Activated naive CD4-positive, alpha-beta T cell treated with anti-CD3 and anti-CD28 coated beads for 36 hours (primary cell): Measurements from ENCODE around the gene F8. TPM values are rescaled to one million over a fixed set of nuclear protein-coding genes. Genes with fewer than 3 reads are reported as not detected.

Source experiments
- CTCF ChIA-PET: fragments of 350-600 bp; sonication (Branson Sonifier 250); formaldehyde crosslinking; loops from one replicate; lab custom pipeline; 2021; ENCODE audit warnings: antibody characterized with exemption; lab: Charles Lee
- DNase-seq: peaks from one replicate; pipeline ENCODE4 v3.0.0-alpha.2; 2020
- H3K27ac Mint-ChIP-seq: one replicate; pipeline ENCODE4 v1.8.0; 2021; ENCODE audit warnings: mild to moderate bottlenecking, mixed read lengths
- H3K27me3 Mint-ChIP-seq: one replicate; pipeline ENCODE4 v1.8.0; 2021; ENCODE audit warnings: low read depth, mixed read lengths
- H3K36me3 Mint-ChIP-seq: one replicate; pipeline ENCODE4 v1.8.0; 2021; ENCODE audit warnings: low read depth, mixed read lengths
- H3K4me1 Mint-ChIP-seq: one replicate; pipeline ENCODE4 v1.8.0; 2021; ENCODE audit warnings: low read depth, mixed read lengths
- H3K4me3 Mint-ChIP-seq: one replicate; pipeline ENCODE4 v1.8.0; 2021; ENCODE audit warnings: mild to moderate bottlenecking, moderate library complexity, mixed read lengths
- H3K9me3 Mint-ChIP-seq: one replicate; pipeline ENCODE4 v1.8.0; 2021; ENCODE audit warnings: mixed read lengths
- intact Hi-C: fragments of 100-400 bp; cut with micrococcal nuclease; formaldehyde crosslinking; loops from one replicate; pipeline ENCODE4 v1.15.1; 2023
- total RNA-seq, 2 experiments: library from RNA; stranded (reverse); gene quantifications; one replicate each; pipeline ENCODE4 v1.2.3, GENCODE V29; 2021

F8 gene
- total RNA-seq, 2 experiments from 2014 or later: 4.1 to 4.6 TPM

DNA sequence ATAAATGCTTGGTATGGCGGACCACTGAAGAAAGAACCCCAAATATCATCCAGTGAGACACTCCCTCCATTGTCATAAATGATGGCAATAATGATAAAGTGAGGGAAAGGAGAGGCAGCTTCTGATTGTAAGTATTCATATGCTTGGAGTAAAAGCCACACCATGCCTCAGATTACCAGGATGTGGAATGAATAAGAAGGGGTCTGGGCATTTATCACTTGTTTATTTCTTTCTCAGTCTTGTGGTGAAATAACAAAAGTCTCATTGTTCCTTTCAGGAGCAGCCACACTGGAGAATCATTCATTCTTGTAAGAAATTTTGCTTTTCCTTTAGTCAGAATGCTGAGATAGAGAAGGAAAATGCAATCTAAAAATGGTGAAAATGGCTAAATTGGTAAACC is 21.7 kb downstream of the F8 start:
- no peaks in the 10 kb centered on the region for H3K27me3 Mint-ChIP-seq
- no peaks in the 10 kb centered on the region for H3K9me3 Mint-ChIP-seq
- no peaks in the 10 kb centered on the region for H3K36me3 Mint-ChIP-seq
- H3K27ac Mint-ChIP-seq: no peak overlapping the region
- H3K4me1 Mint-ChIP-seq: peaks cover 5% of the 10 kb centered on the region
- intact Hi-C loops: no loop called here
- H3K4me3 Mint-ChIP-seq: no peak overlapping the region
- CTCF ChIA-PET: interaction anchor here (1.3 kb wide), 1 partner anchor 56 kb away, joined by 3 read pairs; no protein-coding TSS in a partner anchor
- no peak for DNase-seq

DNA sequence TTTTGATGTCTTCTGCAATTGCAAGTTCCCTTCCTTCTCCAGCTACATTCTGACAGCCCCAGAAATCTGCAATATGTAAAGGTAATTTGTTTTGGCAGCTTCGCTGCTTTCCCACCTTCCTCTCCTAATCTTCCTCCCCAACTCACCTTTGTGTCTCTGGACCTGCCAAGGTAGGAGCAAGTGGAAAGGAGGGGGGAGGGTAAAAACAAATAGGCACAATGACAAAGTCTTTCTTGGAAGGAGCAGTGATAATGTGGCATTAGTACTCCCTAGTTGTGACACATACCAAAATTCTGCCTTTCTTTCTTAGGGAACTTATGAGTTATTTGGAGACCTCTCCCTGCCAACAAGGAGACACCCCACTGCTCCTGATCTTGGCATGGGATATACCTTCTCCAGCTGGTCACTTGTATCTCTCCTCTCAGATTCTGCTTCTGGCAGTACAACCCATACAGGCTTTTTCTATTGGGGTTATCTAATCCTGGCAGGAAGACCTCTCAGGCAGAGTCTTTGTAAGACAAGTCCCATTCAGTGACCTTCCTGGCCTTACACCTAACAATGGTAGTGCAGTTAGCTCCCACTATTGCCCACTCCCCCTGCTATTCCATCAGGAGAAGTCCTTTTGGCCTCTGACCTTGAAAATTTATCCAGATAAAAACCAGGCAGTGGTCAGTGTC is 24.2 kb downstream of the F8 start:
- Mint-ChIP-seq H3K4me3 (no peak overlapping the region), H3K9me3 (no peaks in the 10 kb centered on the region), H3K4me1 (peaks cover 5% of the 10 kb centered on the region), H3K27ac (no peak overlapping the region), H3K27me3 (no peaks in the 10 kb centered on the region), H3K36me3 (no peaks in the 10 kb centered on the region)
- DNase-seq: no peak
- CTCF ChIA-PET: no interaction called here
- intact Hi-C loops: no loop called here

DNA sequence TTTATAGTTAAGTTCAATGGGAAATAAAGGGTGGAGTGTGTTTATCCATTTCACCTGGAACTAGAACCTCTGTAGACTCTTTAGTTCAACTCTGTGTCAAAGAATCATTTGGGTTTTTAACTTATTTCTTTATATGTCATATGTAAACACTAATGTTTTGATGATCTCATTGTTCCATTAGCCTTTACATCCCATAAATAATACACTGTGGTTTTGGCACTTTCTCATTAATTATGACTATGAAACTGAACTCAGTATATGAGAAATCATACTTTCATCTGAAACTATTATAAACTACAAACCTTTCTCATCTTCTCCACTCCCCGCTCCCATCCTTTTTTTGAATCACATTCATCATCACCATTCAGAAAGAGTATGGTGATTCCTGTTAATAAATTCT is 31.0 kb downstream of the F8 start:
- DNase-seq: no peak
- Mint-ChIP-seq H3K4me1 (peaks cover 20% of the 10 kb centered on the region), H3K9me3 (no peaks in the 10 kb centered on the region), H3K4me3 (no peak overlapping the region), H3K36me3 (no peaks in the 10 kb centered on the region), H3K27ac (no peak overlapping the region), H3K27me3 (no peaks in the 10 kb centered on the region)
- CTCF ChIA-PET: no interaction called here
- intact Hi-C loops: loop anchor here (2.0 to 5.0 kb wide), 2 partner anchors 35 to 186 kb away; partner anchors contain the start of gene FUNDC2

DNA sequence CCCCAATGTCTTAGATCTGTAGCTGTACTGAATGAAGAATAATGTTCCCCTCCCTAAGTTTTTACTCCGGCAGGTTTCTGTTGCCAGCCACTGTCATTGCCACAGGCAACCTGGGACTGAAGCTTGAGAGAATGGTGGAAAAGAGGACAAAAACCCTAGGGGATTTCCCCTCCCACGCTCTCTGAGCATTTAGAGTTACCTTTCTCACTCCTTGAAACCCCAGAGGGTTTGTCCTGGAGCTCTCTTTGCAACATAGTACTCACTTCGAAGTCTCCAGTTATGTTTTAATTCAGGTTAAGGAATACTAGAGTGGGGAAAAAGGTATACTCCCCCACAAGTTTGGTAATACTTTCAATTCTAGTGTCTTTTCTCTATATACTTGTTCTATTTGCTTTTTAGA is 31.5 kb downstream of the F8 start:
- no peaks in the 10 kb centered on the region for H3K27me3 Mint-ChIP-seq
- peaks cover 20% of the 10 kb centered on the region for H3K4me1 Mint-ChIP-seq
- no peaks in the 10 kb centered on the region for H3K9me3 Mint-ChIP-seq
- H3K4me3 Mint-ChIP-seq: no peak overlapping the region
- CTCF ChIA-PET: interaction anchor here (0.9 kb wide), 1 partner anchor 158 kb away, joined by 3 read pairs; no protein-coding TSS in a partner anchor
- H3K36me3 Mint-ChIP-seq: no peaks in the 10 kb centered on the region
- DNase-seq: peak; percentile 47
- intact Hi-C loops: loop anchor here (2.0 to 5.0 kb wide), 2 partner anchors 36 to 186 kb away; partner anchors contain the start of gene FUNDC2
- no peak overlapping the region for H3K27ac Mint-ChIP-seq

DNA sequence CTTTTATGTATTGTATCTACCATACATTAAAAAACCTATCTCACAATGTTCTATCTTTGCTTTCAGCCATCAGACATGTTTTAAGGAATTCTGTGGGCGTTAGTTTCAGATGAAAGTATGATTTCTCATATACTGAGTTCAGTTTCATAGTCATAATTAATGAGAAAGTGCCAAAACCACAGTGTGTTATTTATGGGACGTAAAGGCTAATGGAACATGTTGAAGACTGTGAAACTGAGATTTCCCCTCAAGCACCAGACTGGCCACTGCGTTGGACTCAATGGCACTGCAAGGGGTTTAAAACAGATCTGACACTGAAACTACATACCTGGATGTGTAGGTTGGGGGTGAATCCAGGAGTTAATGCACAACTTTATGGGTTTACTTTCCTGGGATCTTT is 32.0 kb downstream of the F8 start:
- intact Hi-C loops: loop anchor here (2.0 to 5.0 kb wide), 2 partner anchors 36 to 187 kb away; partner anchors contain the start of gene FUNDC2
- no peak overlapping the region for H3K4me3 Mint-ChIP-seq
- no peak overlapping the region for H3K27ac Mint-ChIP-seq
- no peaks in the 10 kb centered on the region for H3K9me3 Mint-ChIP-seq
- peak; percentile 5 for DNase-seq
- H3K36me3 Mint-ChIP-seq: no peaks in the 10 kb centered on the region
- H3K4me1 Mint-ChIP-seq: peaks cover 20% of the 10 kb centered on the region
- H3K27me3 Mint-ChIP-seq: no peaks in the 10 kb centered on the region
- CTCF ChIA-PET: interaction anchor here (0.9 kb wide), 1 partner anchor 158 kb away, joined by 3 read pairs; no protein-coding TSS in a partner anchor

DNA sequence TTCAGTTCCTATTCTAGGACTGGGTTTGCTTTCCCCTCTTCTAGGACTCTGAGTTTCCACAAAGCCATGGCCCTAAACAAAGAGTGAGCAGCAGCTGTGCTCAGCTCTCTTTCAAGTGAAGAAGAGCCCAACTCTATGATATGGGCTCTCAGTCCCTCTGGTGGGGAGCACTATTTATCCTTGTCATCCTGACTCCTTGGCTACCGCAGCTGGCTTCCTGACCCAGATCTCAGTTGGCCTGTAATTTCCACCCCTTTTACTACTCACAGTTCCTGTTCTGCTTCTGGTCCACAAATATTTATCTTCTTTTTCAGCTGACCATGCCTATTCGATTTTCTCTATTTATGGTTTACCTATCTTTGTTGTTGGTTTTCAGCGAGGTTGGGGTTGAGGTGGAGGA is 33.8 kb downstream of the F8 start:
- Mint-ChIP-seq H3K36me3 (no peaks in the 10 kb centered on the region), H3K27ac (no peak overlapping the region), H3K4me1 (peaks cover 20% of the 10 kb centered on the region), H3K27me3 (no peaks in the 10 kb centered on the region), H3K9me3 (no peaks in the 10 kb centered on the region), H3K4me3 (no peak overlapping the region)
- CTCF ChIA-PET: interaction anchor here (1.1 to 1.4 kb wide), 4 partner anchors 60 to 160 kb away, joined by 3 to 8 read pairs (median 4); no protein-coding TSS in a partner anchor
- intact Hi-C loops: no loop called here
- DNase-seq: no peak

DNA sequence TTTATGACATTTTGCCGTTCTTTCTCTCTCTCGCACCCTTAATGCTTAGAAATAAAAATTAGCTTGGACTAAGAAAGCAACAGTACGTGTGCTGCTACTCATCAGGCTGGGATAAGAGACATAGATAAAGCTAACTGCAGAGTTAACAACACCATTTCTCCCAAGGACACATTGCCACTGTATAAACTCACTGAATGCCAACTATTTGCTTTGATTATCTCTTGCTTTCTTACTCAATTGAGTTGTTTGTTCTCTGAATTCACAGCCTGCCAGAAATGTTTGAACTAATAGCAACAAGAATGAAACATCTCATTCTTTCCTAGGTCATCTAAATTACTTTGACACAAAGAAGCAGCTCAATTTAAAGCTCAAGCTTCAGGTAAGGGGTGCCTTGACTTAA is 34.6 kb downstream of the F8 start:
- intact Hi-C loops: loop anchor here (1.0 kb wide), 1 partner anchor 69 kb away; no protein-coding TSS in a partner anchor
- no peaks in the 10 kb centered on the region for H3K9me3 Mint-ChIP-seq
- CTCF ChIA-PET: interaction anchor here (0.5 to 1.4 kb wide), 5 partner anchors 70 to 161 kb away, joined by 3 to 8 read pairs (median 4); no protein-coding TSS in a partner anchor
- H3K27me3 Mint-ChIP-seq: no peaks in the 10 kb centered on the region
- no peak overlapping the region for H3K4me3 Mint-ChIP-seq
- H3K36me3 Mint-ChIP-seq: no peaks in the 10 kb centered on the region
- H3K27ac Mint-ChIP-seq: no peak overlapping the region
- H3K4me1 Mint-ChIP-seq: peaks cover 20% of the 10 kb centered on the region
- DNase-seq: no peak

DNA sequence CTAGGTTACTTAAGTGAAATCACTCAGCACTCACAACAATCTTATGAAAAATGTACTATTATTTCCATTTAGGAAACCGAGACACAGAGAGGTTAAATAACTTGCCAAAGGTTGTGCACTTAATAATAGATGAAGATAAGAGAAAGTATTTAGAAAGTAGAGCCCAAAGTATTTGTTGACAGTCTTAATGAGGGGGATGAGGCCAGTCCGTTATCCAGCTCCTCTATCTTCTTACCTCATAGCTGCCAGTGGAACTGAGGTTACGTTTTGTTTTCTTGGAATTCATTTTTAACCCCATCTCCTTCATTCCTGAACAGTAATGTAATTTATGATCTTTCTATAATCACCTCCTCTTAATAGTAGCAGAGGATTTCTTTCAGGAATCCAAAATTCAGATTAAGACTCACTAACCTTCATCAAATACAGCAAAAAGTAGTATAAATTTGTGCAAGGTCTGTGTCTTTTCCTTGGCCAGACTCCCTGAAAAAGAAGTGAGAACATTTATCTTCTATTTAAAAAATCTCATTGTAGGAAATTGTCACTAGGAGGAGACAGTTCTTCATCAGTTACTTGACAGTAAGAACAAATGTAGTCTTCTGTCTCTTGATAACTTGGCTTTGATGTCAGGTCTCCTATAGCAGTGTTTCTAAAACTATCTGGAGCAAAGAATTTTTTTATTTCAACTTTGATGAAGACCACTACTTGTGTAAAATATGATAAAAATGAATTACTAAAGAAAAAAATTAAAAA is 35.5 kb downstream of the F8 start:
- Mint-ChIP-seq H3K36me3 (no peaks in the 10 kb centered on the region), H3K9me3 (no peaks in the 10 kb centered on the region), H3K4me1 (peaks cover 19% of the 10 kb centered on the region), H3K4me3 (no peak overlapping the region), H3K27me3 (no peaks in the 10 kb centered on the region), H3K27ac (no peak overlapping the region)
- no peak for DNase-seq
- CTCF ChIA-PET: interaction anchor here (0.5 to 1.9 kb wide), 4 partner anchors 70 to 162 kb away, joined by 5 to 10 read pairs (median 6); no protein-coding TSS in a partner anchor
- intact Hi-C loops: loop anchor here (1.0 kb wide), 1 partner anchor 70 kb away; no protein-coding TSS in a partner anchor

DNA sequence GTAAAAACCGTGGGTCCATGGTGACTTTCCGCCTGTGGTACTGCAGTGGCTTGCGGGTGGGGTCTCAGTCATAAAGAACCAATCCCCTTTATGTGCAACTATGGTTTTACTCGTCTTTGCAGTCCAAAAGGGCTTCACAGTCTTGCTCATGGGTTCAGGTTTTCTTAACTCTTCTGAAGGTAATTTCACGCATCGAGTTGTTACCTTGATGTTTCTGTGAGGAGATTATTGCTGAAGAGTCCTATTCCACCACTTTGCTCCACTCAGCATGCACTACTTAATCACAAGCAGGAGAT is 41.5 kb downstream of the F8 start:
- CTCF ChIA-PET: interaction anchor here (0.5 to 2.7 kb wide), 4 partner anchors 38 to 217 kb away, joined by 3 to 19 read pairs (median 4); no protein-coding TSS in a partner anchor
- intact Hi-C loops: loop anchor here (1.0 to 5.0 kb wide), 5 partner anchors 63 to 840 kb away; partner anchors contain the start of genes BRCC3, CMC4 and MTCP1
- no peak for DNase-seq
- peaks cover 8% of the 10 kb centered on the region for H3K4me1 Mint-ChIP-seq
- H3K36me3 Mint-ChIP-seq: peaks cover 1% of the 10 kb centered on the region
- H3K9me3 Mint-ChIP-seq: peaks cover 7% of the 10 kb centered on the region
- H3K4me3 Mint-ChIP-seq: peak overlapping the region; percentile 79
- no peak overlapping the region for H3K27ac Mint-ChIP-seq
- H3K27me3 Mint-ChIP-seq: no peaks in the 10 kb centered on the region

DNA sequence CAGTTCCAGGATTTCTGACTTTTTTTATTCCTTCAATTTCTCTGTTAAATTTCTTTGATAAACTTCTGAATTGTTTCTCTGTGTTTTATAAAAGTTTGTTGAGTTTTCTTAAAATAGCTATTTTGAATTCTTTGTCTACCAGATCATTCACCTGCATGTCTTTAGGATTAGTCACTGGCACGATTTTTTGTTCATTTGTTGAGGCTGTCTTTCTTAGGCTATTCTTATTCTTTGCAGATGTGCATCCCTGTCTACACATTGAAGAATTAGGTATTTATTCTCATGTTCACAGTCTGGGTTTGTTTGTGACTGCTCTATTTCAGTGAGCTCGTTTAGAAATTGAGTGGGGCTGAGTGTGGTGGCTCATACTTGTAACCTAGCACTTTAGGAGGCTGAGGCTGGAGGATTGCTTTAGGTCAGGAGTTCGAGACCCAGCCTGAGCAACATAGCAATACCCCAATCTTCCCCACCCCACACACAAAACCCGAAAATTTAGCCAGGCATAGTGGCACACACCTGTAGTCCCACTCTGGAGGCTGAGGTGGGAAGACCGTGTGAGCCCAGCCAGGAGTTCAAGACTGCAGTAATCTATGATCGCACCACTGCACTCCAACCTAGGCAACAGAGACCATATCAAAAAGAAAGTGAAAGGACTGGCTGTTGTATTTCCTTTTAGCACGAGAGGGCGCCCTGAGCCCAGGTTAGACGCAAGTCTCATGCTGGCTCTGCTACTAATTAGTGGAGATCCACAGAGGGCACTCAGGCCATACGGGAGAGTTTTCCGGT is 42.0 kb downstream of the F8 start:
- H3K27ac Mint-ChIP-seq: no peak overlapping the region
- H3K36me3 Mint-ChIP-seq: peaks cover 1% of the 10 kb centered on the region
- CTCF ChIA-PET: interaction anchor here (0.5 to 2.7 kb wide), 10 partner anchors 16 to 216 kb away, joined by 3 to 19 read pairs (median 3); no protein-coding TSS in a partner anchor
- H3K9me3 Mint-ChIP-seq: peaks cover 7% of the 10 kb centered on the region
- intact Hi-C loops: loop anchor here (1.0 to 5.0 kb wide), 6 partner anchors 62 to 840 kb away; partner anchors contain the start of genes BRCC3, CMC4 and MTCP1
- DNase-seq: peak; percentile 87
- no peaks in the 10 kb centered on the region for H3K27me3 Mint-ChIP-seq
- peaks cover 8% of the 10 kb centered on the region for H3K4me1 Mint-ChIP-seq
- peak overlapping the region; percentile 79 for H3K4me3 Mint-ChIP-seq

DNA sequence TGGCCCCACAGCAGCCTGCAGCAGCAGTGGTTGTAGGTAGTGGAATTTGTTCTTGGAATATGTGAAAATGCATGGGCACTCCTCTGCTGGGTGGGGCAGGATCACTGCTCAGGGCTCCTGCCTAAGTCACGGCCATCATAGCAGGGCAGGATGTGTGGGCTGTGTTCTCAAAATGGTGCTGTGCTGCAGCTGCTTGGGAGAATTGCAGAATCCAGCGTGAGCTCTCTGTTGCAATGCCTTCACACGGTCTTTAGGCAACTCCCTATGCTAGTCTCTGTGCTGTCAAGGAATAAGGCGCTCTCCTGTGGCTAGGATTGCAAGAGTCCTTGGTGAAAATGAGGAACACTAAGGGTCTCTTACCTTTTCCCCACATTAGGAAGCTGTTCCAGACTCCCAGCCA is 42.9 kb downstream of the F8 start:
- Mint-ChIP-seq H3K9me3 (peaks cover 7% of the 10 kb centered on the region), H3K27me3 (no peaks in the 10 kb centered on the region), H3K4me3 (no peak overlapping the region), H3K4me1 (peaks cover 8% of the 10 kb centered on the region), H3K36me3 (peaks cover 1% of the 10 kb centered on the region), H3K27ac (no peak overlapping the region)
- CTCF ChIA-PET: interaction anchor here (0.6 to 2.7 kb wide), 8 partner anchors 16 to 170 kb away, joined by 3 to 19 read pairs (median 3); no protein-coding TSS in a partner anchor
- no peak for DNase-seq
- intact Hi-C loops: loop anchor here (1.0 to 5.0 kb wide), 3 partner anchors 78 to 841 kb away; partner anchors contain the start of genes BRCC3, CMC4 and MTCP1
